Measurements from ENCODE around the gene SPAG6. TPM values are rescaled to one million over a fixed set of nuclear protein-coding genes. Genes with fewer than 3 reads are reported as not detected.

SPAG6 gene
- total and polyA plus RNA-seq, 4 donors = 0.36 TPM; not detected in 3

DNA sequence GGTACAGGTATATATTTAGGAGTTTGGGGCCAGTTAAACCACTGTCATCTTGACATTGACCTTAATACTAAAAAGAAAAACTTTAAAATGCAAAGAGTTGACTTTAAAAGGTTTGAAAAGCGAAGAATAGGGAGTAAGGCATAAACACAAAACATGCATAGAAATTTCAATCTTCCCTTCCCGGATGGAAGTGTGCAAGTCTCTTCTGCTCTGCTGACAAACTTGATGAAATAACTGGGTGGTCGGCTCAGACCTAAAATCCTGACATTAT lies 3.4 kb upstream of the SPAG6 start:
- Histone ChIP-seq H3K27me3 (ENCODE audit: control insufficient read depth in 1 of 2, insufficient read depth in 2 of 2, low read length in 1 of 2) (peaks cover 0 to 2% of the 10 kb centered on the region in 2 donors), H3K27ac (ENCODE audit: low read depth in 1 of 2, low read length in 2 of 2) (no peak overlapping the region), H3K36me3 (ENCODE audit: control insufficient read depth in 1 of 2, insufficient read depth in 2 of 2, low read length in 1 of 2) (no peaks in the 10 kb centered on the region), H3K9me3 (ENCODE audit: control insufficient read depth, low read length) (peaks cover 1% of the 10 kb centered on the region), H3K4me3 (ENCODE audit: low read length in 2 of 2) (no peak overlapping the region), H3K4me1 (ENCODE audit: control insufficient read depth in 1 of 2, insufficient read depth in 2 of 2, low read length in 2 of 2) (no peaks in the 10 kb centered on the region)
- WGBS, 2 donors = 60 to 61% methylated on average over 3 of the region's 3 CpGs
- intact Hi-C loops (cut with DNase I) = loop anchor here (2.0 to 10.0 kb wide), 4 partner anchors 21 to 753 kb away; partner anchors contain the start of genes MSRB2 (in 2 of the 2) and BMI1 (in 1 of the 2)
- no peak for DNase-seq
- ATAC-seq (ENCODE audit: low FRiP score) = no peak

DNA sequence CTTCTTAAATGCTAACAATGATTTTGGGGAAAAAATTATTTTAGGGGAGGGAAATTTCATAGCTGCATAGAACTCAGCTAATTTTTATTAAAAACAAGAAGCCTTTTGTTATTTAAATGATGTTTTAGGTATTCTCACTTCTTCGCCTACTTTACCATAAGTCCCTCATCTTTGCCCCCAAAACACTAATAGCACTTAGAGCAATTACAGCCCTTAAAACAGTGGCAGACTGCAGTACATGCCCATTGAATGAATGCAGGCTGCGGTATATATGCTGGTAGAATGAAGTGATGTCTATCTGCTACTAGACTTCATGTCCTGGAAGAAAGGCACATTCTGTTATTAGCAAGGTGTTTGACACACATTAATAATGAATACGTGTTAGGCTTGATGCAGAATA lies 2.9 kb upstream of the SPAG6 start:
- no peak overlapping the region for H3K27ac ChIP-seq (ENCODE audit: low read depth in 1 of 2, low read length in 2 of 2)
- H3K27me3 ChIP-seq (ENCODE audit: control insufficient read depth in 1 of 2, insufficient read depth in 2 of 2, low read length in 1 of 2) = peaks cover 0 to 2% of the 10 kb centered on the region in 2 donors
- peaks cover 1% of the 10 kb centered on the region for H3K9me3 ChIP-seq (ENCODE audit: control insufficient read depth, low read length)
- no peaks in the 10 kb centered on the region for H3K4me1 ChIP-seq (ENCODE audit: control insufficient read depth in 1 of 2, insufficient read depth in 2 of 2, low read length in 2 of 2)
- DNase-seq (no peak), ATAC-seq (ENCODE audit: low FRiP score) (no peak)
- intact Hi-C loops (cut with DNase I) = loop anchor here (10.0 kb wide), 2 partner anchors 722 to 752 kb away; partner anchors contain the start of gene MSRB2 (in 2 of the 2)
- H3K4me3 ChIP-seq (ENCODE audit: low read length in 2 of 2) = no peak overlapping the region
- 57 to 58% methylated on average over 3 of the region's 3 CpGs for WGBS, 2 donors
- H3K36me3 ChIP-seq (ENCODE audit: control insufficient read depth in 1 of 2, insufficient read depth in 2 of 2, low read length in 1 of 2) = no peaks in the 10 kb centered on the region

DNA sequence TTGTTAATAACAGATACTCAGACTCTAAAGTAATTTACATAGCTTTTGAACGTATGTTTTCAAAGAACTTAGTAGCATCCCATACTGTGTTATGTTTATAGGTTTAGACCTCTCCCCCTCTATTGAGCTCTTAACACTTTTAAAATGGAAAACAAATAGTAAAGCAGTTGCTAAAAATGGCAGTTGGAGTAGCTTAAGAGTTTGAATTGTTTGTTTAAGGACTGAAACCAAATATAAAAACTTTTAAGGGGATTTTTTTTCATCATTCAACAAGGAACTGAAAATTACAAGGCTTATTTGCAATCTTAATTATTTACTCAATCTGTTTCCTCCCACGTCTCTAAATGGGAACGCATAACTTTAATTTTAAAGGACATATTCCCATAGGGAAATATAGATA lies 1.6 kb upstream of the SPAG6 start:
- H3K4me1 ChIP-seq (ENCODE audit: control insufficient read depth in 1 of 2, insufficient read depth in 2 of 2, low read length in 2 of 2) = no peaks in the 10 kb centered on the region
- 26% methylated on average over 3 of the region's 3 CpGs for WGBS, 2 donors
- no peak overlapping the region for H3K4me3 ChIP-seq (ENCODE audit: low read length in 2 of 2)
- no peak overlapping the region for H3K27ac ChIP-seq (ENCODE audit: low read depth in 1 of 2, low read length in 2 of 2)
- peaks cover 0 to 2% of the 10 kb centered on the region in 2 donors for H3K27me3 ChIP-seq (ENCODE audit: control insufficient read depth in 1 of 2, insufficient read depth in 2 of 2, low read length in 1 of 2)
- ATAC-seq (ENCODE audit: low FRiP score) = no peak
- intact Hi-C loops (cut with DNase I) = loop anchor here (10.0 kb wide), 2 partner anchors 721 to 751 kb away; partner anchors contain the start of gene MSRB2 (in 2 of the 2)
- H3K9me3 ChIP-seq (ENCODE audit: control insufficient read depth, low read length) = peaks cover 1% of the 10 kb centered on the region
- no peaks in the 10 kb centered on the region for H3K36me3 ChIP-seq (ENCODE audit: control insufficient read depth in 1 of 2, insufficient read depth in 2 of 2, low read length in 1 of 2)
- DNase-seq = no peak

DNA sequence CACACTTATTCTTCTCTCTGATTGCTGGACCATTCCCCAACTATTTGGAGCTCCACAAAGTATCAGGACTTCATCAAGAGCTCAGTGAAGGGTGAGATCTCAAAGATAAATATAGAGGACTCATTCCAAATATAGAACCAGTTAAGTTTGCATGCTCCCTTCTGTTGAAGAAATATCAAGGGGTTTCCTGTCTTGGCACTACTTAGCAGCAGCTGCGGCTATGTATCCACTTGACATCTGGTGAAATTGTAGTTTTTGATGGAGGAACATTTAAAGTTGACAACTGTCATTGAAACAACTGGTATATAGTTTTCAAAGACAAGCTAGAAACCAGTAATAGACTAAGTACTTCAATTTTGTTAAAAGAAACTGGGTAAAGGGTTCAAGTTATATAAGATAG lies 1.0 kb upstream of the SPAG6 start:
- Histone ChIP-seq H3K27ac (ENCODE audit: low read depth in 1 of 2, low read length in 2 of 2) (no peak overlapping the region), H3K27me3 (ENCODE audit: control insufficient read depth in 1 of 2, insufficient read depth in 2 of 2, low read length in 1 of 2) (peaks cover 0 to 2% of the 10 kb centered on the region in 2 donors), H3K9me3 (ENCODE audit: control insufficient read depth, low read length) (peaks cover 1% of the 10 kb centered on the region), H3K36me3 (ENCODE audit: control insufficient read depth in 1 of 2, insufficient read depth in 2 of 2, low read length in 1 of 2) (no peaks in the 10 kb centered on the region), H3K4me3 (ENCODE audit: low read length in 2 of 2) (no peak overlapping the region), H3K4me1 (ENCODE audit: control insufficient read depth in 1 of 2, insufficient read depth in 2 of 2, low read length in 2 of 2) (no peaks in the 10 kb centered on the region)
- 57 to 61% methylated on average over 1 of the region's 1 CpG for WGBS, 2 donors
- intact Hi-C loops (cut with DNase I) = loop anchor here (10.0 kb wide), 2 partner anchors 721 to 751 kb away; partner anchors contain the start of gene MSRB2 (in 2 of the 2)
- ATAC-seq (ENCODE audit: low FRiP score) = no peak
- DNase-seq = no peak

DNA sequence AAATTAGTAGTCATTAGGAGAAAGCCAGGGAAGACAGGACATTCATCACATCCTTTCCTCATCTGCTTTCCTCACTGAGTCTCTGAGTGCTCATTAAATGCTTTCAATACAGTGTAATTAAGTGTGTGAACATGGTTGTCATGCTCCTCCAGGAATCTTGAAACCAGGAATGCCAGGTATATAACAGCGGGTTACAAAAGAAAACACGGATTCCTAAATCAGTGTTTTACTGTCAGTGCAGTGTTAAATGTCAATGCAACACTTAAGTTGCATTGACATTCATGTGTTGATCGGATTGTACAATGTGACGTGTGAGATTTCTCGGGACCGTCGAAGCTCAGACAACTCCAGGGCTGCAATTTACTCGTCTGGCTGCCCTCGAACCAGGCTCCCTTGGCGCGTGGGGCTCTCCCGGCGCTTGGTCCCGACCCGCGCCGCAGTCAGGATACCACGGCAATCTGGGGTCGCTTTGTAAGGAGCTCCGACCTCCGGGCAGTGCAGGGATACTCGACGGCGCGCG lies 455 bp upstream of the SPAG6 start:
- Histone ChIP-seq H3K4me1 (ENCODE audit: control insufficient read depth in 1 of 2, insufficient read depth in 2 of 2, low read length in 2 of 2) (no peaks in the 10 kb centered on the region), H3K27ac (ENCODE audit: low read depth in 1 of 2, low read length in 2 of 2) (no peak overlapping the region), H3K4me3 (ENCODE audit: low read length in 2 of 2) (no peak overlapping the region), H3K27me3 (ENCODE audit: control insufficient read depth in 1 of 2, insufficient read depth in 2 of 2, low read length in 1 of 2) (peaks cover 0 to 2% of the 10 kb centered on the region in 2 donors), H3K36me3 (ENCODE audit: control insufficient read depth in 1 of 2, insufficient read depth in 2 of 2, low read length in 1 of 2) (no peaks in the 10 kb centered on the region), H3K9me3 (ENCODE audit: control insufficient read depth, low read length) (peaks cover 1% of the 10 kb centered on the region)
- no peak for ATAC-seq (ENCODE audit: low FRiP score)
- 11 to 13% methylated on average over 26 of the region's 26 CpGs for WGBS, 2 donors
- intact Hi-C loops (cut with DNase I) = loop anchor here (10.0 kb wide), 2 partner anchors 720 to 750 kb away; partner anchors contain the start of gene MSRB2 (in 2 of the 2)
- DNase-seq = no peak

DNA sequence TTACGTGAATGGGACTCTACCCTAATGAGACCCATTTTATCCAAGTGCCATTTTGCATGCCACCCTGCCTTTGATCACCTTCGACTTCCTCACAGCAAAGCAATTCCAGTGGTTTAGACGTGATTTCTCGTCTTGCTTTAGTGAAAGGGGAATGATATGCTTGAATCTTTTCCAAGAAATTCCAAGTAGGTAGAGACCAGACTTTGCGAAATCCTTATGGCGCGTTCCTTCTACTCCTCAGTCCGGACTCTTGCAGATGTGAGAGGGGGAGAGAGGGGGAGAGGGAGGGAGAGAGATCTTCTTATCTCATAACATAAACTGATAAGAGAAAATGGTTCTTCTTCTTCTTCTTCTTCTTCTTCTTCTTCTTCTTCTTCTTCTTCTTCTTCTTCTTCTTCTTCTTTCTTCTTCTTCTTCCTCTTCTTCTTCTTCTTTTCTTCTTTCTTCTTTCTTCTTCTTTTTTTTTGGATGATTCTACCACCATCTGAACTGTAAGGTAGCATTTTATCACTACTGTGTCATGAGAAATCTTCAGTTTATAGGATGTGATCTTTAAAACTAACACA lies 883 bp downstream of the SPAG6 start:
- intact Hi-C loops (cut with DNase I) = loop anchor here (10.0 kb wide), 2 partner anchors 719 to 749 kb away; partner anchors contain the start of gene MSRB2 (in 2 of the 2)
- H3K27me3 ChIP-seq (ENCODE audit: control insufficient read depth in 1 of 2, insufficient read depth in 2 of 2, low read length in 1 of 2) = peaks cover 0 to 2% of the 10 kb centered on the region in 2 donors
- 38 to 39% methylated on average over 8 of the region's 8 CpGs for WGBS, 2 donors

DNA sequence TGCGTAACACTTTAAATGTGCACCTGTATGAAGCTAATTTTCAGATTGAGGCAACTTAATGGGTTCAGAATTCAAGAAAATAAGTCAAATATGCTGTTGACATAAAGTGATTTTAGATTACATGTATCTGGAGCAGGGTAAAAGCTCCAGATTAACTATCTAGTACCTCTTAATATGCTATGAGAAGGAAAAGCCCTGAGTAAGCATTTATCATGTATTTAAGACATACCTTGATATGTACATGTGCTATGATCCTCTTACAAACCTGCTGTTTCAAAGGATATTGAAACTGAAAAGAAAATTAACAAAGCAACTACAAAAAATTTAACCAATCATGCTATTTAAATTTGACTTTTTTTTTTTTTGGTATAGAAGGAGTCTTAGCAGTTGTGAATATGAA lies 4.5 kb downstream of the SPAG6 start:
- Histone ChIP-seq H3K9me3 (ENCODE audit: control insufficient read depth, low read length) (peaks cover 1% of the 10 kb centered on the region), H3K4me3 (ENCODE audit: low read length in 2 of 2) (no peak overlapping the region), H3K27me3 (ENCODE audit: control insufficient read depth in 1 of 2, insufficient read depth in 2 of 2, low read length in 1 of 2) (peaks cover 0 to 2% of the 10 kb centered on the region in 2 donors), H3K4me1 (ENCODE audit: control insufficient read depth in 1 of 2, insufficient read depth in 2 of 2, low read length in 2 of 2) (no peaks in the 10 kb centered on the region), H3K27ac (ENCODE audit: low read depth in 1 of 2, low read length in 2 of 2) (no peak overlapping the region), H3K36me3 (ENCODE audit: control insufficient read depth in 1 of 2, insufficient read depth in 2 of 2, low read length in 1 of 2) (no peaks in the 10 kb centered on the region)
- DNase-seq (no peak), ATAC-seq (ENCODE audit: low FRiP score) (no peak)
- intact Hi-C loops (cut with DNase I) = loop anchor here (10.0 kb wide), 2 partner anchors 715 to 745 kb away; partner anchors contain the start of gene MSRB2 (in 2 of the 2)
- WGBS, 2 donors = 100% methylated on average over 1 of the region's 1 CpG

More for the DNA sequence above, 883 bp downstream of the SPAG6 start:
- peaks cover 1% of the 10 kb centered on the region for H3K9me3 ChIP-seq (ENCODE audit: control insufficient read depth, low read length)
- no peaks in the 10 kb centered on the region for H3K4me1 ChIP-seq (ENCODE audit: control insufficient read depth in 1 of 2, insufficient read depth in 2 of 2, low read length in 2 of 2)
- DNase-seq = no peak
- H3K27ac ChIP-seq (ENCODE audit: low read depth in 1 of 2, low read length in 2 of 2) = no peak overlapping the region
- no peak overlapping the region for H3K4me3 ChIP-seq (ENCODE audit: low read length in 2 of 2)
- ATAC-seq (ENCODE audit: low FRiP score) = no peak
- H3K36me3 ChIP-seq (ENCODE audit: control insufficient read depth in 1 of 2, insufficient read depth in 2 of 2, low read length in 1 of 2) = no peaks in the 10 kb centered on the region

DNA sequence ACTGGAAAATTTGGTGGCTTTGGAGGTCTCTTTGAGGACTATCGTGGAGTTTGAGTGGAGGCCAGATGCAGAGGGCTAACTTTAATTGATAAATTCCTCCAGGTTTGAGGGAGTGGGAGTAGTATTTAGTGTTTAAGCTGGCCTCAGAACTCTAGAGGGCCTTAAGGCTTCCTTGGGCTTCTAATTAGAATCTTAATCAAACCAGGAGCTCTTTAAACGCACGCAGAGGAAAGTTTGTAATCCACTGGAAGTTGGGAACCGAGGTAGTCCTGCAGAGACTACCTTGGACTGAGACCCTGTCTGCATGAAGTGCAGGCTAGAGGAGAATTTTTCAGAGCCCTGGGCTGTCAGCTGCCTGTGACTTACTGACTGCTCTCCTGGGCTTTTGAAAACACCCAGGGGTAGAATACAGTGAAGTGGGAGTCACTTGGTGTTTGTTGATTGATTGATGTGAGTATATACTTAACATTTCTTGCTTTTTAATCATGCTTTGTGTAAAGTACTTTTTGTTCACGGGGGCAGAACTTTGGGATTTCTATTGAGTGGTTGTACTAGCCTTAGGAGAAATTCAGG lies 5.9 kb downstream of the SPAG6 start:
- WGBS, 2 donors = 95 to 96% methylated on average over 5 of the region's 5 CpGs
- ATAC-seq (ENCODE audit: low FRiP score) (no peak), DNase-seq (no peak)
- Histone ChIP-seq H3K4me3 (ENCODE audit: low read length in 2 of 2) (no peak overlapping the region), H3K27ac (ENCODE audit: low read depth in 1 of 2, low read length in 2 of 2) (no peak overlapping the region), H3K4me1 (ENCODE audit: control insufficient read depth in 1 of 2, insufficient read depth in 2 of 2, low read length in 2 of 2) (no peaks in the 10 kb centered on the region), H3K27me3 (ENCODE audit: control insufficient read depth in 1 of 2, insufficient read depth in 2 of 2, low read length in 1 of 2) (no peaks in the 10 kb centered on the region), H3K9me3 (ENCODE audit: control insufficient read depth, low read length) (no peaks in the 10 kb centered on the region), H3K36me3 (ENCODE audit: control insufficient read depth in 1 of 2, insufficient read depth in 2 of 2, low read length in 1 of 2) (no peaks in the 10 kb centered on the region)
- intact Hi-C loops (cut with DNase I) = no loop called here

Data from aorta (tissue), 5 donors.